Measurements from ENCODE around the gene LBHD2.
A peak's percentile ranks its signal among the peaks of the same experiment; 100 is the strongest.

DNA sequence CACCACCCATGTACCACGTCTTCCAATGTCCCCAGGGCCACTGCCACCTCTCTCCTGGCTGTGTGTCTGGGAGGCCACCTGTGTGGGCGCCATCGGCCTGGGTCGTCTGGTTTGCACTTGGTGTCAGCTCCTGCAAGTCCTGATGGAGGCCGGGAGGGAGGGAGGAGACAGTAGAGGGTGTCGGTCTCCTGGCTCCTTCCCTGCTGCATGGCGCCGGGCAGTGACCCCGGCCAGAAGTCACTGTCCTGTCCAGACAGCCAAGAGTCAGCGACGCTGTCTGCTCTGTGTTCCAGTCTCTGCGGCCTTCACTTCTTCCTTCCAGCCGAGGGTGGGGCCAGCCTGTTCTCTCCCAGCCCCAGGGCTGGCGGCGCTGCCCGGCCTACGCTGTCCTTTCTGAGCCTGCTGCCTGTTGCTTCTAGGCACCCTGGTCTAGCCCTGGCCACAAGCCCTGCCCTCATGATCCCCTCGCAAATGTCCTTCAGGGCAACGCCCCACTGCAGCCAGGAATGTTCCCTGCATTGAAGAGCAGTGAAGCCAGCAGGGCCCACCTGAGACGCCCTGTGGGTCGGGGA, 13.0 kb upstream of the LBHD2 start:
- TF ChIP-seq, protein P1, sequence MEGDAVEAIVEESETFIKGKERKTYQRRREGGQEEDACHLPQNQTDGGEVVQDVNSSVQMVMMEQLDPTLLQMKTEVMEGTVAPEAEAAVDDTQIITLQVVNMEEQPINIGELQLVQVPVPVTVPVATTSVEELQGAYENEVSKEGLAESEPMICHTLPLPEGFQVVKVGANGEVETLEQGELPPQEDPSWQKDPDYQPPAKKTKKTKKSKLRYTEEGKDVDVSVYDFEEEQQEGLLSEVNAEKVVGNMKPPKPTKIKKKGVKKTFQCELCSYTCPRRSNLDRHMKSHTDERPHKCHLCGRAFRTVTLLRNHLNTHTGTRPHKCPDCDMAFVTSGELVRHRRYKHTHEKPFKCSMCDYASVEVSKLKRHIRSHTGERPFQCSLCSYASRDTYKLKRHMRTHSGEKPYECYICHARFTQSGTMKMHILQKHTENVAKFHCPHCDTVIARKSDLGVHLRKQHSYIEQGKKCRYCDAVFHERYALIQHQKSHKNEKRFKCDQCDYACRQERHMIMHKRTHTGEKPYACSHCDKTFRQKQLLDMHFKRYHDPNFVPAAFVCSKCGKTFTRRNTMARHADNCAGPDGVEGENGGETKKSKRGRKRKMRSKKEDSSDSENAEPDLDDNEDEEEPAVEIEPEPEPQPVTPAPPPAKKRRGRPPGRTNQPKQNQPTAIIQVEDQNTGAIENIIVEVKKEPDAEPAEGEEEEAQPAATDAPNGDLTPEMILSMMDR (IDR thresholded peaks at IDR 0.05) = no peak
- TF ChIP-seq POLR2A (IDR thresholded peaks at IDR 0.05) = peak in 1 of 4 donors; percentile 13
- TF ChIP-seq POLR2AphosphoS5 (IDR thresholded peaks at IDR 0.05) = no peak
- no peak for TF ChIP-seq EP300 (IDR thresholded peaks at IDR 0.05)
